Right lobe of liver (tissue), 4 donors: Measurements from ENCODE around the gene ZNF766.

ENCODE experiments used
- POLR2A ChIP-seq: fragments of 450-650 bp; IDR thresholded peaks from one replicate; pipeline ENCODE4 v1.6.1; 2017; ENCODE audit warnings: antibody characterized with exemption, mild to moderate bottlenecking
- TF ChIP-seq, protein P1 (sequence below), 4 donors: fragments of 200-600 bp in 3 of 4; fragments of 450-650 bp in 1 of 4; IDR thresholded peaks; one replicate each; pipeline versions ENCODE4 v1.5.1 to v1.8.0; 2016 to 2022; ENCODE audit warnings: antibody characterized with exemption in 4 of 4, mild to moderate bottlenecking in 2 of 4
- donor health status: DM: no; HTN: no; CAD: no.
- donor health status: DM: no; HTN: no; CAD: no.
- donor health status: DM: no; HTN: yes; CAD: no.

DNA sequence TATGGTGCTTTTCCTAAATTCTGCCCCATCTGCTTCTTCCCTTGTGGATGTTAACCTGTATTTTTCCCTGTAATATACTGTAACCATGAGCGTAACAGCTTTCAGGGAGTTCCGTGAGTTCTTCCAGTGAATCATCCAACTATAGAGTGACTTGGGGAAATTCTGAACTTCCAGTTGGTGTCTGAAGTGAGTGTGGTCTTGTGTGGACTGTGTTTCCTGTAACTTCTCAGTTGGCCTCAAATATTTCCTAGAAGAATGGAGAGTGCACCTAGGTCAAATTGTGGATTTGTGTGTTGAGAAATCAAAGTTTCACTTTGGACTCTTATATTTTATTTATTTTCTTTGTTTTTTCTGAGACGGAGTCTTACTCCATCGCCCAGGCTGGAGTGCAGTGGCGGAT lies 11.0 kb upstream of the ZNF766 start:
- TF ChIP-seq, protein P1, sequence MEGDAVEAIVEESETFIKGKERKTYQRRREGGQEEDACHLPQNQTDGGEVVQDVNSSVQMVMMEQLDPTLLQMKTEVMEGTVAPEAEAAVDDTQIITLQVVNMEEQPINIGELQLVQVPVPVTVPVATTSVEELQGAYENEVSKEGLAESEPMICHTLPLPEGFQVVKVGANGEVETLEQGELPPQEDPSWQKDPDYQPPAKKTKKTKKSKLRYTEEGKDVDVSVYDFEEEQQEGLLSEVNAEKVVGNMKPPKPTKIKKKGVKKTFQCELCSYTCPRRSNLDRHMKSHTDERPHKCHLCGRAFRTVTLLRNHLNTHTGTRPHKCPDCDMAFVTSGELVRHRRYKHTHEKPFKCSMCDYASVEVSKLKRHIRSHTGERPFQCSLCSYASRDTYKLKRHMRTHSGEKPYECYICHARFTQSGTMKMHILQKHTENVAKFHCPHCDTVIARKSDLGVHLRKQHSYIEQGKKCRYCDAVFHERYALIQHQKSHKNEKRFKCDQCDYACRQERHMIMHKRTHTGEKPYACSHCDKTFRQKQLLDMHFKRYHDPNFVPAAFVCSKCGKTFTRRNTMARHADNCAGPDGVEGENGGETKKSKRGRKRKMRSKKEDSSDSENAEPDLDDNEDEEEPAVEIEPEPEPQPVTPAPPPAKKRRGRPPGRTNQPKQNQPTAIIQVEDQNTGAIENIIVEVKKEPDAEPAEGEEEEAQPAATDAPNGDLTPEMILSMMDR (IDR thresholded peaks at IDR 0.05) = no peak
- no peak for TF ChIP-seq POLR2A
